Measurements from ENCODE around the gene CARHSP1.

The CARHSP1 gene

DNA sequence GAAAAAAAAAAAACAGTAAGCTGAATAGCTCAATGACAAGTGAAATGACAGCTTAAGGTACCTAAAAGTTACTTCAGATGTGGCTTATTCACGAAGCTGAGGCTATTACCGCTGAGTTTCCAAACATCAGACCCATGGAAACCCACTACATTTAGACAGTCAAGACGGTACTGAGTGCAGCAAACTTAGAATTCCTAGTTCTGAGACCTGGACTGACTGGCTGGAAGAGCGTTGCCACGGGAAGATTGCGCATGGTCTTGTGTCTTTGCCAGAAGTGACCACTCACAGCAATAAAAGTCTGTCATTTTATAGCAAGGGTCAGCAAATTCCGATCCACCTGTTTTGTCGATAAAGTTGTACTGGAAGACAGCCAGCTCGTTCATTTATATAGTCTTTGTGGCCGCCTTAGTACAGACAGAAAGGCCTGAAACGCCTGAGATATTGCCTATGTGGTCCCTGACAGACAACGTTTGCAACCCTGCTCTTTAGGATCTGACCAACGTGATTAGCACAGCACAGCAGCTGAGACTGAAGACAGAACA, 32.6 kb upstream of the CARHSP1 start:
- Mint-ChIP-seq H3K27me3 (ENCODE audit: low read depth) (no peaks in the 10 kb centered on the region), H3K4me1 (ENCODE audit: low read depth) (no peaks in the 10 kb centered on the region), H3K4me3 (no peak overlapping the region), H3K9me3 (no peaks in the 10 kb centered on the region), H3K27ac (no peak overlapping the region), H3K36me3 (ENCODE audit: low read depth) (peaks cover 83% of the 10 kb centered on the region)
- DNase-seq (ENCODE audit: low spot score): no peak

DNA sequence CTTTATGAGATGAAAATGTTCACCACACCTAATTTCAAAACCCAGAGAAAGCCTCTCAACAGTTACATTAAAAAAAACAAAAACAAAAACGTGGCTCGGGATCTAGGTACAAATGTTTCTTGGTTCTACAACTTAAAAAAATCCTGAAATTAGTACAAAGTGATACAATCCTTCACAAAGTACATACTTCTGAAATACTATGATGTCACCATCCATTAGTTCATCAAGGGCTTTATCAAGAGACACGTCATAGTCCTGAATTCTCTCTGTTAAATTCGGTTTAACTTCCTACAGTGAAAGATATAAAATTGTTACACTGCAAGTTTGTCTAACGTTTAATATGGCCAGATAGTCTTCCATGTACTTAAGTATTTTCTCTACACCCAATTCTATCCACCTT, 31.5 kb upstream of the CARHSP1 start:
- no peak for DNase-seq (ENCODE audit: low spot score)
- no peak overlapping the region for H3K27ac Mint-ChIP-seq
- no peaks in the 10 kb centered on the region for H3K9me3 Mint-ChIP-seq
- no peaks in the 10 kb centered on the region for H3K27me3 Mint-ChIP-seq (ENCODE audit: low read depth)
- peaks cover 75% of the 10 kb centered on the region for H3K36me3 Mint-ChIP-seq (ENCODE audit: low read depth)
- no peaks in the 10 kb centered on the region for H3K4me1 Mint-ChIP-seq (ENCODE audit: low read depth)
- H3K4me3 Mint-ChIP-seq: no peak overlapping the region

DNA sequence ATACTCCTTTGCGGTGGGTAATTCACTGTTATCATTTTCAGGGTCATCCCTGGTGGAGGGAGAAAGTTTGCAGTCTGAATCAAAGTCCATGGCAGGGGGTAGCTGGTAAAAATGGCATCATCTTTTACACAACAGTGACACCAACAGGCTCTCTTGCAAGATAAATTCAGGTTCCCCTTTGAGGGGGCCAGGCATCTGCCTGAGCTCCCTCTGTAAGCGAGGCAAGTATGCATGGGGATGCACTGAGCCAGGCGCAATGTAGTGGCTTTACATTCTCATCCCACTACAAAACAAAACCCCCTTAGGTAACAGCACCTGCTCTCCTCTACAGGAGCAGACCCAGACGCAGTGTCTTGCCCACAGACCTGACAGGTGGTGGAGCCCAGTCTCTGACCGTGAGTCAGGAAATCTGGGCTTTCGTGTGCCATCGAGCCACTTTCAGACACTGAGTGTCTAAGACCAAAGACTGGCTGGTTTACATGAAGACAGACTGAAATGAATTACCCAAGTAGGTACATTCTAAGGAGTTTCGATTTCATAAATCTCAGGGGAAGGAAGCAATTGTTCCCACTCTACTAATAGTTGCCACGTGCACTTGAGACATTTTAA, 31.0 kb upstream of the CARHSP1 start:
- no peak for DNase-seq (ENCODE audit: low spot score)
- Mint-ChIP-seq H3K36me3 (ENCODE audit: low read depth) (peaks cover 76% of the 10 kb centered on the region), H3K27ac (no peak overlapping the region), H3K9me3 (no peaks in the 10 kb centered on the region), H3K4me3 (no peak overlapping the region), H3K4me1 (ENCODE audit: low read depth) (no peaks in the 10 kb centered on the region), H3K27me3 (ENCODE audit: low read depth) (no peaks in the 10 kb centered on the region)

DNA sequence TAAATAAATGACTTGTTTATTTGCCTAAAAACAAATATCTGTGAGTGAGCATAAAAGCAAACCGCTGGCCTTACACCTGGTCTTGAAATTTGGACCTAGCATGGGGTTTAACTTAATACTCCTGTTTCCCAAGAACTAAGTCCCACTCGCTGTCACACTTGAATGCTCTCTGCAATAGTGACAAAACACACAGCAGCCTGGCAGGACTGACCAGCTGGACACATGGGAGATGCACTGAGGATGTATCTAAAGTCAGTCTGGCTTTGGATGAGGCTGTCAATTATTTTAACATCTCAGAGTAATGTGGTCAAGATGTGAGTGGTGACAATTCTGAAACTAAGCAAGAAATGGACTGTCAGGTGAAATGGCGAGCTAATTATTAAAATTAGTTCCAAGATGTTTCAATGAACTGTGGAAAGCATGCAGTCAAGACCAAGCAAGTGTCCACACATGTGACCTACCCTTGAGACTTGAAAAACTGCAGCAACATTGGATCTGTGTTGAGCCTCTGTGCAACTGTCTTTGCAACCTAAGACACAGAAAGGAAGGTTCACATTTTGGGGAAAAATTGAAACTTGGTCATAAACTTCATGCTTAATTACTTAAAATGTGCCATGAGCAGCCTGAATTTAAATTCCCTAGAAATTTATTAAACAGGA, 30.0 kb upstream of the CARHSP1 start:
- Mint-ChIP-seq H3K4me3 (no peak overlapping the region), H3K4me1 (ENCODE audit: low read depth) (no peaks in the 10 kb centered on the region), H3K9me3 (no peaks in the 10 kb centered on the region), H3K36me3 (ENCODE audit: low read depth) (peaks cover 78% of the 10 kb centered on the region), H3K27me3 (ENCODE audit: low read depth) (no peaks in the 10 kb centered on the region), H3K27ac (no peak overlapping the region)
- DNase-seq (ENCODE audit: low spot score): no peak

DNA sequence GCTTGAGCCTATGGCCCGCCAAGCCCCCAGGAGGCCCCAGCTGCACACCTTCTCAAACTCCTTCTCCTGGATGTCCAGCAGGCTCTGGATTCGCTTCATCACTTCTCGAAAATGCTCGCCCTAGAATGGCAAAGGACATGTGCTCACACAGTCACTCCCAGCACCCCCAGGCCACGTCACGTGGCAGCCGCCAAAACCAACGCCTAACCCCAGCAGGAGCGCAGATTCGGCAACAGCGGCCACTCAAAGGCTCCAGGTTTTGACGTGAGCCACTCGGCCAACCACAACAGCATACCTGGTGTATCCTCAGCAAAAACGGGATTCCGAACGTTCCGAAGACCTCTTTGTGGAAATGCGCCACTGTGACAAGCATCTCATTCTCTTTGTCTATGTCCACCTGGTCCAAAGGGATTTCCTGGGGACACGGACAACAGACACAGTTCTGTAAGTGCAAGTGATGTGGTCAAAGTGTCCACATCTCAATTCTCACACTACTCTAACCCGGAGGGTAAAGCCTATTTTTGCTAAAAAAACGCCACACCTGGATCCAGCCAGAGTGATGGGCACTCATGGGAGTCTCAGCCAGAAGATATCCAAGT, 26.0 kb upstream of the CARHSP1 start:
- no peaks in the 10 kb centered on the region for H3K4me1 Mint-ChIP-seq (ENCODE audit: low read depth)
- no peaks in the 10 kb centered on the region for H3K9me3 Mint-ChIP-seq
- no peaks in the 10 kb centered on the region for H3K27me3 Mint-ChIP-seq (ENCODE audit: low read depth)
- H3K36me3 Mint-ChIP-seq (ENCODE audit: low read depth): peaks cover 73% of the 10 kb centered on the region
- H3K4me3 Mint-ChIP-seq: no peak overlapping the region
- DNase-seq (ENCODE audit: low spot score): no peak
- H3K27ac Mint-ChIP-seq: no peak overlapping the region

DNA sequence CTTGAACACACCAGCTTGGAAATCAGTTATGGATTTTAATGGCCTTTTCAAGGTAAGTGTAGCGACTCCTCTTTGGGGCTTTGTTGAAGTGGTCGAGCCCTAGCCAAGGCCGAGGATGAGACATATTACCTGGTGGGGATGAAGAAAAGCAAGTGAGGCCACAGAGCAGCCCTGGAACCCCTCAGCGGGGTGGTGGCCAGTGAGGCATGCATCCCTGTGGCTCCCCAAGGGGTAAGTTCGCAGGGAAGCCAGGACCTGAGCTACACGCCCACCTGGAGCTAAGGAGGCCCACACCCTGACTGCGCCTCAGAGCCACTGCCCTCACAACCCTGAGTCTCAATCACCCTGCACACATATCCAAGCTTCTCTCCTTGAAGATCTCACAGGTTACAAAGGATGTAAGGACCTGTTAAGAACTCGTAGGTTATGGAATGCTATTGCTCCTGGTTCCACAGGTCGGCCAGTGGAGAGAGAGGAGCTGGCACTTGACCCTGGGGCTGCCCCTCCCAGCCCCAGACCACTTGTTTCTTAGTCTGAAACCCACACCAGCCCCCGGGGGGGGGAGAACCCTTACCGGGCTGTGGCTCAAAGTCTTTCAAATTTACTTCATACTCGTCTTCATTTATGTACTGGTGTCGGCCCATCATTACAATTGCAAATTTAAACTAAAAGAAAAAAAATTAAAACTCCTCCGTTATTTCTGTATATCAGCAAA, 25.3 kb upstream of the CARHSP1 start:
- Mint-ChIP-seq H3K9me3 (no peaks in the 10 kb centered on the region), H3K4me1 (ENCODE audit: low read depth) (no peaks in the 10 kb centered on the region), H3K27me3 (ENCODE audit: low read depth) (no peaks in the 10 kb centered on the region), H3K4me3 (no peak overlapping the region), H3K36me3 (ENCODE audit: low read depth) (peaks cover 66% of the 10 kb centered on the region), H3K27ac (no peak overlapping the region)
- DNase-seq (ENCODE audit: low spot score): no peak

DNA sequence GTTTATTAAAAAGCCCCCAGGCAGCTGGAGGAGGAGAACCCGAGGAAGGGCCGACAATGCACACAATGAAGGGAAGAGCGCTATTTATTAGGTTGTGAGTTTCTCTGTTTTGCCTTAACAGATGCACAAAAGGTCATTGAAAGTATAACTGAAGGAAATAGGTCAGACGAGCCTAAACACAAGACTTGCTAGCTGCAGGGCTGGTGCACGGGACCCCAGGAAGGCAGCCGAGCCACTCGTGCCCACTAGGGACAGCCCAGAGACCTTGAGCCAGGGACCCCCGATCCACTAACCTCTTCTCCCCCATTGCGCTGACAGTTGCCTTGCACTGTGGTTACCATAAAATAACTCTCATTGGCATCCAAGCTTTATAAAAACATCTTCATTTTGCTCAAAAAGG, 24.6 kb upstream of the CARHSP1 start:
- Mint-ChIP-seq H3K4me3 (no peak overlapping the region), H3K9me3 (no peaks in the 10 kb centered on the region), H3K36me3 (ENCODE audit: low read depth) (peaks cover 60% of the 10 kb centered on the region), H3K27me3 (ENCODE audit: low read depth) (no peaks in the 10 kb centered on the region), H3K27ac (no peak overlapping the region), H3K4me1 (ENCODE audit: low read depth) (no peaks in the 10 kb centered on the region)
- no peak for DNase-seq (ENCODE audit: low spot score)

DNA sequence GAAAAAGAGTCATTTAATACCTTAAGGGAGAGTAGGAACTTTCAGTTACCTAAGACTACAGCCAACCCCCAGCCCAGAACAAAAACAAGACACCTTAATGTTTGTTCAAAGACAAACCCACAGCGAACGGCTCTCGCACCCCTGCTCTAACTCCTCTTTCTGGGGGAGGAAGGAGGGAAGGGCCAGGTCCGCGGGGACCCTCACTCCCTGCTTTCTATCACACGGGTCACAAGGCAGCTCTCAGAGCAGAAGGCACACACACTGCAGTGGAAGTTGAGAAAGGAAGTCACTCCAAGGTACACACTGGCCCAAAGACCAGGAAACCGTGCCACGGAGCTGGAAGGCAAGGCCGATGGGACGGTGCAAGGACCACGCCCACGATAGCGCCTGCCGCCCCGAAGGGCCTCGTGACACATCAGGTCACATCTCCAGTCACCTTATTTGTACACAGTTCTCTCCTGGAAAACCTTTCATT, 23.3 kb upstream of the CARHSP1 start:
- Mint-ChIP-seq H3K27me3 (ENCODE audit: low read depth) (no peaks in the 10 kb centered on the region), H3K4me1 (ENCODE audit: low read depth) (no peaks in the 10 kb centered on the region), H3K36me3 (ENCODE audit: low read depth) (peaks cover 52% of the 10 kb centered on the region), H3K27ac (peak overlapping the region; percentile 26), H3K9me3 (no peaks in the 10 kb centered on the region), H3K4me3 (no peak overlapping the region)
- DNase-seq (ENCODE audit: low spot score): no peak

DNA sequence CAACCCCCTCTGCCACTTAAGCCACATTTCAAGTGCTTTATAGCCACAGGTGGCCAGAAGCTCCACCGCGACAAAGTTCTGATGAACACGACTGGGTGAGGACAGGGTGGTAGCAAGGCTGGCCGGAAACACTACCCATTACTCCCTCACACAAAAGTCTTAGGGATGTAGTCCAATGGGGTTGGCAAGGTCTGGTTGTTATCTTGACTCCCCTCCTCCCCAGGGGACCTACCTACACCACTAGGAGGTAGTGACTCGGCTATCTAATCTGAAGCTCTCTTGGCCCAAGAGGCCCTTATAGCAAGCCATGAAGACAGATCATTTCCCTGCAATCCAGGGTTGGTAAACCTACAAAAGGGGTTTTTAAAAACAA, 21.7 kb upstream of the CARHSP1 start:
- Mint-ChIP-seq H3K4me3 (no peak overlapping the region), H3K4me1 (ENCODE audit: low read depth) (no peaks in the 10 kb centered on the region), H3K9me3 (no peaks in the 10 kb centered on the region), H3K36me3 (ENCODE audit: low read depth) (peaks cover 46% of the 10 kb centered on the region), H3K27ac (no peak overlapping the region), H3K27me3 (ENCODE audit: low read depth) (no peaks in the 10 kb centered on the region)
- DNase-seq (ENCODE audit: low spot score): no peak

DNA sequence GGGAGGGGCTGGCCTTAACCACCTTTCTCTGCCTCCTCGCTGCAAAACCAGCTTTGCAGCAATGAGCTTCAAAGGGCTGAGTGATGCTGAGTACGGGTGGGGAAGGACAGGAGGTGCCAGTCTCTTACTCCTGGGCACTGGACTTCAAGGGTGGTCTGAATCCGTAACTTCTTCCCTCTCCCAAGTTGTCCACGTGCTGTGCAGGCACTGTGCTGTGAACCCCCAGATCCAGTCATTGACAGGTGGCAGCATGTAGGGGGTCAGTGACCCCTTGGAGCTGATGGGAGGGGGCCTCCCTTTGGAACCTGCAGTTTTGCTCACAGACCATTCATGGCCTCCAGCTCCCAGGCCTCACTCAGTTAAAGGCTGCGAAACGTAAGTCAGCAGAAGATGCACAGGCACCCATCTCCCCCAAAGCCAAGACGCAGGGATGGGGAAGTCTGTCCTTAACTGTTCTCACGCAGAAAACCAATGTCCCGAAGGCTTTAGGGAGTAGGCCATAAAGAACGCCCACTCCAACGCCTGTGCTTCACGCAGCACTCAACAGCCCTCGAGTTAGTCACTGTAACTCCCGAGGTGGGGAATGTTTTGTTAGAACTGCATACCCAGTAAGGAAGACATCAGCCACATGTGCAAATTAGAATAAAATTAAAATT, 21.2 kb upstream of the CARHSP1 start:
- no peaks in the 10 kb centered on the region for H3K9me3 Mint-ChIP-seq
- H3K4me1 Mint-ChIP-seq (ENCODE audit: low read depth): no peaks in the 10 kb centered on the region
- no peak overlapping the region for H3K27ac Mint-ChIP-seq
- H3K4me3 Mint-ChIP-seq: no peak overlapping the region
- no peak for DNase-seq (ENCODE audit: low spot score)
- H3K27me3 Mint-ChIP-seq (ENCODE audit: low read depth): no peaks in the 10 kb centered on the region
- peaks cover 41% of the 10 kb centered on the region for H3K36me3 Mint-ChIP-seq (ENCODE audit: low read depth)

DNA sequence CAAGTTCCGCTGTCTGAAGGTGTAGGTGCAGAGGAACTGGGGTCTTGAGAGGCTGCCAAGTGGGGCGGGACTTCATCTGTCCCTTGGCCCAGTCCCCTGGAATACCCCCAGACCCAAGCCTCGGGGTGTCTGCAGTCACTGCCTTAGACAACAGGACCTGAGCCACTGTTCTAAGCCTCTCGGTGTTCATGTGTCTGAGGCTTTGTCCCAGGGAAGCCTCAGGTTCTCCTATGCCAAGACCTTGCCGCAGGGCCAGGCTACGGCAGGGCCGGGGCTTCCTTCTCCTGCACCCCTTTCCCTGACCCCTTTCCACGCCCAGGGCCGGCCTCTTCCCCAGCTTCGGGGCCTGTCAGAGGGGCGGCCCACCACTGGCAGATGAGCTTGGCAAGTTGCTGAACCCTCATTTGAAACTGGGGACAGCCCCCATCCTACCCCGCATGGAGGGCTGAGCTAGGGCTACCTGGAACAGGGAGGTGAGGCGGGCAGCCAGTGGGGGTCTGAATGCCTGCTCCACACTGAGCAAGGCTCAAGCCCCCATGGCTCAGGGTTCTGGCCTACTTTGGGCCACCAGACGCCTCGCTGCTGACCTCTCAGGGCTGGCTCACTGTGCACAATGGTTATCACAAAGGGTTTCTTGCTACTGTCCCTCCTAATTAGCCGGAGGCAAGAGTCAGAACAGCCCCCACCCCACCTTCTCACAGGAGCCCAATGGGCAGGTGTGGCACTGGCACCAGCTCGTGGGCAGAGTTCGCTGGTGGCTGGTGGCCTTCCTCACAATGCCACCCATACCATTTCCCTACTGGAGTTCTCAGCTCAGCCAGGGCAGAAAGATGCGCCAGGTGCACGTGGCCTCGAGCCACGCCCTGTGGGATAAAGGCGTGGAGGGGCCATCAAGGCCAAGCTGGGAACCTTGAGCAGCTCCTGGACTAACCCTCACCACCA, 20.4 kb upstream of the CARHSP1 start:
- no peak overlapping the region for H3K4me3 Mint-ChIP-seq
- H3K27me3 Mint-ChIP-seq (ENCODE audit: low read depth): no peaks in the 10 kb centered on the region
- H3K27ac Mint-ChIP-seq: no peak overlapping the region
- no peak for DNase-seq (ENCODE audit: low spot score)
- H3K36me3 Mint-ChIP-seq (ENCODE audit: low read depth): peaks cover 33% of the 10 kb centered on the region
- no peaks in the 10 kb centered on the region for H3K9me3 Mint-ChIP-seq
- H3K4me1 Mint-ChIP-seq (ENCODE audit: low read depth): no peaks in the 10 kb centered on the region

DNA sequence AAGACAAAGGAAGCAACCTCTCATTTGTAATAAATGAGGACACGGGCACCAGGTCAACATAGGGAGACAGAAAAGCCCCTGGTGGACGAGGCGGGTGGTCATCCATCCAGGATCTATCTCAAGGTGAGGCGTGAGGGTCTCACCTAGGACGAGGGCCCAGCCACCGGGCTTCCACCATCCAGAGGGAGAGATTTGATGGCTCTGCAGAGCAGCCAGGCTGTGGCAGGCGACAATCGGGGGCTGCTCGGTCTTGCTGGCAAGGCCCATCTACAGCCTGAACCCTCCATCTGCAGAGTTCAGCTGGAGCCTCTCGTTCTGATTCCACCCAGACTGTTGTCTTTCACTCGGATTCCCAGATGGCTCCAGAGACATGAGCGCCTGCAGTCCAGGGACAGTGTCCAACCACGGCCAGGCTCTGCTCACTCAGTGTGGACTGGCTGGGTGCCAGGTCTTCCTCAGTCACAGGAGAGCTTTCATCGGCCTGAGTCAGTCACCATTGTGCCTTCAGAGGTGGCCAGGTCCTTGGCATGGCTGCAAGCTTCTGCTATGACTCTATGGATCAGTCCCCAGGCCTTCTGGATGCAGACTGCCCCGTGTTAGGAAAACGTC, 19.2 kb upstream of the CARHSP1 start:
- no peaks in the 10 kb centered on the region for H3K27me3 Mint-ChIP-seq (ENCODE audit: low read depth)
- no peaks in the 10 kb centered on the region for H3K9me3 Mint-ChIP-seq
- H3K36me3 Mint-ChIP-seq (ENCODE audit: low read depth): peaks cover 25% of the 10 kb centered on the region
- no peak for DNase-seq (ENCODE audit: low spot score)
- H3K27ac Mint-ChIP-seq: no peak overlapping the region
- H3K4me3 Mint-ChIP-seq: no peak overlapping the region
- no peaks in the 10 kb centered on the region for H3K4me1 Mint-ChIP-seq (ENCODE audit: low read depth)

DNA sequence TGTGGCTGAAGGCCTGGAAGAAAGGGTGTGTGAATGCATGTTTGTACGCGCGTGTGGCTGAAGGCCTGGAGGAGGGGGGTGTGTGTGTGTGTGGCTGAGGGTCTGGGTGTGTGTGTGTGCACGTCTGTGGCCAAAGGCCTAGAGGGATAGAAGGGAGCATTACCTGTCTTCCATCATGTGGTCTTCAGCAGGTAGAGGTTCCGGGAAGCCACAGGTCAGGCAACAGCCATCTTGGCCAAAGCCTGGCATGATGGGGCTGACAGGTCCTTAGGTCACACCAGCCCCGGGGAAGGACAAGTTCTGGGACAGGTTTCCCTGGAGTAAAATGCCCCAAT, 18.6 kb upstream of the CARHSP1 start:
- no peak overlapping the region for H3K4me3 Mint-ChIP-seq
- peaks cover 19% of the 10 kb centered on the region for H3K36me3 Mint-ChIP-seq (ENCODE audit: low read depth)
- no peak for DNase-seq (ENCODE audit: low spot score)
- no peaks in the 10 kb centered on the region for H3K27me3 Mint-ChIP-seq (ENCODE audit: low read depth)
- no peaks in the 10 kb centered on the region for H3K9me3 Mint-ChIP-seq
- H3K27ac Mint-ChIP-seq: no peak overlapping the region
- H3K4me1 Mint-ChIP-seq (ENCODE audit: low read depth): no peaks in the 10 kb centered on the region

Measured in T-helper 2 cell treated with Interferon-gamma antibody and Interleukin-4, amounts not matched to agents 5 μg/mL and 100 μg/mL, for 36 hours (primary cell).